Activated naive CD4-positive, alpha-beta T cell treated with anti-CD3 and anti-CD28 coated beads for 36 hours (primary cell): Measurements from ENCODE around the gene THOC7. TPM values are rescaled to one million over a fixed set of nuclear protein-coding genes. Genes with fewer than 3 reads are reported as not detected.

Experiments used
- CTCF ChIA-PET: fragments of 350-600 bp; sonication (Branson Sonifier 250); formaldehyde crosslinking; loops from one replicate; lab custom pipeline; 2021; ENCODE audit warnings: antibody characterized with exemption; lab: Charles Lee
- DNase-seq: peaks from one replicate; pipeline ENCODE4 v3.0.0-alpha.2; 2020
- H3K27ac Mint-ChIP-seq: one replicate; pipeline ENCODE4 v1.8.0; 2021; ENCODE audit warnings: mild to moderate bottlenecking, mixed read lengths
- H3K27me3 Mint-ChIP-seq: one replicate; pipeline ENCODE4 v1.8.0; 2021; ENCODE audit warnings: low read depth, mixed read lengths
- H3K36me3 Mint-ChIP-seq: one replicate; pipeline ENCODE4 v1.8.0; 2021; ENCODE audit warnings: low read depth, mixed read lengths
- H3K4me1 Mint-ChIP-seq: one replicate; pipeline ENCODE4 v1.8.0; 2021; ENCODE audit warnings: low read depth, mixed read lengths
- H3K4me3 Mint-ChIP-seq: one replicate; pipeline ENCODE4 v1.8.0; 2021; ENCODE audit warnings: mild to moderate bottlenecking, moderate library complexity, mixed read lengths
- H3K9me3 Mint-ChIP-seq: one replicate; pipeline ENCODE4 v1.8.0; 2021; ENCODE audit warnings: mixed read lengths
- intact Hi-C: fragments of 100-400 bp; cut with micrococcal nuclease; formaldehyde crosslinking; loops from one replicate; pipeline ENCODE4 v1.15.1; 2023
- total RNA-seq, 2 experiments: library from RNA; stranded (reverse); gene quantifications; one replicate each; pipeline ENCODE4 v1.2.3, GENCODE V29; 2021

Gene THOC7
- total RNA-seq, 2 experiments from 2014 or later = 72.8 to 77.0 TPM

- Mint-ChIP-seq H3K4me1 (peaks cover 2% of the 10 kb centered on the region), H3K4me3 (no peak overlapping the region), H3K27me3 (no peaks in the 10 kb centered on the region), H3K27ac (no peak overlapping the region), H3K9me3 (no peaks in the 10 kb centered on the region), H3K36me3 (no peaks in the 10 kb centered on the region)
- CTCF ChIA-PET = interaction anchor here (0.5 to 4.8 kb wide), 11 partner anchors 11 to 1616 kb away, joined by 3 to 82 read pairs (median 3); no protein-coding TSS in a partner anchor
- peak; percentile 75 for DNase-seq
- intact Hi-C loops = loop anchor here (1.0 to 10.0 kb wide), 3 partner anchors 467 to 1196 kb away; no protein-coding TSS in a partner anchor
Measured at GRCh38 chr3:63818282-63819150, 45.1 kb downstream of the THOC7 start.

GRCh38 chr3:63817225-63817624 is 46.4 kb downstream of the THOC7 start:
- CTCF ChIA-PET = interaction anchor here (0.8 to 4.8 kb wide), 6 partner anchors 15 to 467 kb away, joined by 3 to 82 read pairs (median 4); no protein-coding TSS in a partner anchor
- Mint-ChIP-seq H3K4me3 (no peak overlapping the region), H3K27me3 (no peaks in the 10 kb centered on the region), H3K4me1 (peaks cover 2% of the 10 kb centered on the region), H3K36me3 (no peaks in the 10 kb centered on the region), H3K9me3 (no peaks in the 10 kb centered on the region), H3K27ac (no peak overlapping the region)
- no peak for DNase-seq
- intact Hi-C loops = loop anchor here (10.0 kb wide), 1 partner anchor 582 kb away; no protein-coding TSS in a partner anchor

DNA sequence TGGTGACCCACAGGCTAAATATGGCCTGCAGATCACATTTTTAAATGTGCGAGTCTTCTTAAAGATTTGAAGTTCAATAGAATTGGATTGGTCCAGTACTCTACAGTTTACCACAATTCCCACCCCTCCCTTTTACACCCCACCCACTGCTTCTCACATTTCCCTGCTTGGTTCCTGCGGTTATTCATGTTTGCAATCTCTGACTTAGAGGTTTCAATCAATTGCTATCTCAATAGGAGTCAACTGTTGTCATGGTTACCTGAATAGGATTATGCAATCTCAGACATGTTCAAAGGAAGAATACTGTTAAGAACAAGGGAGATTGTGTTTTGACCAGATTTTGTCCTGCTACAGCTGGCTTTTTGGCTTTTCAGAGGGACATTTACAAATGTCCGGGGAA is 49.4 kb downstream of the THOC7 start:
- no peaks in the 10 kb centered on the region for H3K36me3 Mint-ChIP-seq
- intact Hi-C loops = loop anchor here (10.0 kb wide), 1 partner anchor 579 kb away; no protein-coding TSS in a partner anchor
- no peaks in the 10 kb centered on the region for H3K9me3 Mint-ChIP-seq
- peaks cover 2% of the 10 kb centered on the region for H3K4me1 Mint-ChIP-seq
- no peaks in the 10 kb centered on the region for H3K27me3 Mint-ChIP-seq
- no peak for DNase-seq
- no peak overlapping the region for H3K27ac Mint-ChIP-seq
- CTCF ChIA-PET = no interaction called here
- H3K4me3 Mint-ChIP-seq = no peak overlapping the region

- CTCF ChIA-PET = no interaction called here
- H3K4me1 Mint-ChIP-seq = no peaks in the 10 kb centered on the region
- no peak overlapping the region for H3K27ac Mint-ChIP-seq
Measured at GRCh38 chr3:63809607-63810006, 54.0 kb downstream of the THOC7 start.

GRCh38 chr3:63808633-63809032 is 55.0 kb downstream of the THOC7 start:
- H3K27me3 Mint-ChIP-seq = no peaks in the 10 kb centered on the region
- intact Hi-C loops = no loop called here
- no peak overlapping the region for H3K27ac Mint-ChIP-seq
- H3K9me3 Mint-ChIP-seq = no peaks in the 10 kb centered on the region
- no peak overlapping the region for H3K4me3 Mint-ChIP-seq
- no peaks in the 10 kb centered on the region for H3K4me1 Mint-ChIP-seq
- CTCF ChIA-PET = interaction anchor here (0.8 kb wide), 1 partner anchor 147 kb away, joined by 4 read pairs; no protein-coding TSS in a partner anchor
- H3K36me3 Mint-ChIP-seq = peaks cover 2% of the 10 kb centered on the region
- DNase-seq = no peak

More at GRCh38 chr3:63809607-63810006, 54.0 kb downstream of the THOC7 start:
- Mint-ChIP-seq H3K27me3 (no peaks in the 10 kb centered on the region), H3K9me3 (no peaks in the 10 kb centered on the region), H3K4me3 (no peak overlapping the region), H3K36me3 (peaks cover 2% of the 10 kb centered on the region)
- DNase-seq = no peak
- intact Hi-C loops = loop anchor here (10.0 kb wide), 1 partner anchor 575 kb away; no protein-coding TSS in a partner anchor

DNA sequence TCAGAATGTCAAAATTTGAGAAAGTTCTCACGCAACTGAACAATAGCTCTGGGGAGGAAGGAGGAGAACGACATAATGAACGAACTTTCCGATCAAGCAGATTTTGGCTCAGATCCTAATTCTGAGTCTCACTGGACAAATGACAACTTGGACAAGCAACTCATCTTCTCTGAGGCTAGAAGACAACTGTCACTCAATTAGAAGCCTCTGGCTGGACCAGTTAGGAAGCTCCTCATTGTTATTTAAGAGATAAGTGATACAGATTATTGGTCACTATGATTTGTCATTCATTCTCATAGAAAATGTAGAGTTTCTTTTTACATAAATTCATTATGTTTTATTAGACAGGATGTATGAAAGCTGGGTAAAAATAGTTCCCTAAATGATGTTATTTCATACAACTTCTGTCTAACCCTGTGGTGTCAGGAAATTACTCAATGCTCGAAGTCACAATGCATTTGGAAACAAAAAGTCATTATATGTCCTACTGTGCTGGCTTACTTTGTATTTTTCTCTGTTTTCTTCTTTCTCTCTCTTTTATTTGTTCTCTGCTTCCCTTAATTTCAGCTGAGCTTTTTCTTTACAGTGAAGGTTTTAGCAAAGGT is 55.5 kb downstream of the THOC7 start:
- no peaks in the 10 kb centered on the region for H3K9me3 Mint-ChIP-seq
- H3K27me3 Mint-ChIP-seq = no peaks in the 10 kb centered on the region
- CTCF ChIA-PET = interaction anchor here (0.8 kb wide), 1 partner anchor 147 kb away, joined by 4 read pairs; no protein-coding TSS in a partner anchor
- intact Hi-C loops = no loop called here
- no peak overlapping the region for H3K27ac Mint-ChIP-seq
- no peak overlapping the region for H3K4me3 Mint-ChIP-seq
- no peaks in the 10 kb centered on the region for H3K4me1 Mint-ChIP-seq
- no peak for DNase-seq
- peaks cover 2% of the 10 kb centered on the region for H3K36me3 Mint-ChIP-seq

DNA sequence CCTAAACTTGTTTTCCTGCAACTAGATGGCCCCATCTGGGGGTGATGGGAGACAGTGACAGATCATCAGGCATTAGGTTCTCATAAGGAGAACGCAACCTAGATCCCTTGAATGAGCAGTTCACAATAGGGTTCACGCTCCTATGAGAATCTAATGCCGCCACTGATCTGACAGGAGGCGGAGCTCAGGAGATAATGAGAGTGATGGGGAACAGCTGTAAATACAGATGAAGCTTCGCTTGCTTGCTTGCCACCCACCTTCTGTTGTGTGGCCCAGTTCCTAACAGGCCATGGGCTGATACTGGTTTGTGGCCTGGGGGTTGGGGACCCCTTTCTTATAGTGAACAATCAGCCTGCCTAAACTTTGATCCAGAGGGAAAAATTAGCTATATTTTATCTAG is 59.7 kb downstream of the THOC7 start:
- CTCF ChIA-PET = interaction anchor here (1.7 kb wide), 1 partner anchor 454 kb away, joined by 4 read pairs; no protein-coding TSS in a partner anchor
- Mint-ChIP-seq H3K9me3 (no peaks in the 10 kb centered on the region), H3K36me3 (peaks cover 2% of the 10 kb centered on the region), H3K27ac (no peak overlapping the region), H3K27me3 (no peaks in the 10 kb centered on the region), H3K4me3 (no peak overlapping the region), H3K4me1 (no peaks in the 10 kb centered on the region)
- intact Hi-C loops = no loop called here
- DNase-seq = no peak

GRCh38 chr3:63800097-63800496 is 63.5 kb downstream of the THOC7 start:
- DNase-seq = no peak
- CTCF ChIA-PET = no interaction called here
- H3K27ac Mint-ChIP-seq = no peak overlapping the region
- intact Hi-C loops = no loop called here
- H3K36me3 Mint-ChIP-seq = no peaks in the 10 kb centered on the region
- H3K9me3 Mint-ChIP-seq = no peaks in the 10 kb centered on the region
- peaks cover 2% of the 10 kb centered on the region for H3K27me3 Mint-ChIP-seq
- H3K4me3 Mint-ChIP-seq = no peak overlapping the region
- no peaks in the 10 kb centered on the region for H3K4me1 Mint-ChIP-seq

DNA sequence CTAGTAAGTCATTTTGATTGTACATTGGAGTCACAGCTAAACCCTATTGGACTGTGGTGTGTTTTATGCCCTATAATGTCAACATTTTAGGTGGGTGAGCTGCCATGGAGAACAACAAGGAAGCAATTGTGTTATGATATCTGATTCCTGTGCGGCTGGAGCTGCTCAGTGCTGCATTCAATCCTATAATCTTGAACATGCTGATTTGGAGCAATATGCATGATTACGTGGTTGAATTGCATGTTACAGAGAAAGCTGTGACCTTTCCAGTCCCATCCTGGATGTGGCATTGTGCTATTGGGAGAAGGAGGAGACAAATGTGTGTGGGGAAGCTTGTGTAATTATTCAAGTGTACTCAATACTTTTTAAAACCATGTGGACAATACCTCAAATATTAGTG is 64.7 kb downstream of the THOC7 start:
- CTCF ChIA-PET = no interaction called here
- intact Hi-C loops = no loop called here
- Mint-ChIP-seq H3K9me3 (no peaks in the 10 kb centered on the region), H3K27me3 (peaks cover 2% of the 10 kb centered on the region), H3K27ac (no peak overlapping the region), H3K36me3 (no peaks in the 10 kb centered on the region), H3K4me1 (no peaks in the 10 kb centered on the region), H3K4me3 (no peak overlapping the region)
- DNase-seq = no peak

DNA sequence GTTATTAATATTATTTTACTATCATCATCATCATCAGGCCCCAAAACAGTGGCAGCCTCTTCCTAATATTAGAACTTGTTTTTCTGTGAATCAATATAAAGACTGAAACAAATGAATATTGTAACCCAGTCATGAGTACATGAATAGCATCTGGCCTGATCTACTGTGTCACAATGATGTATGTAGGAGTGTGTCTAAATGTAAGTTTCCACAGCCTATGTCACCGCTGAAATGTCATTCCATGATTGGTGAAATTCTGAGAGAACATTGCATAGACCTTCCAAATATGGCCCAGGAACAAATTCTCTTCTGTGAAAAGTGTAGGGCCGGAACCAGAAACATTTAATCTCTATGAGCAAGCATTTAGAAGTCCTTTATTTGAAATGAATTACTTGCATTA is 65.1 kb downstream of the THOC7 start:
- no peaks in the 10 kb centered on the region for H3K36me3 Mint-ChIP-seq
- no peaks in the 10 kb centered on the region for H3K4me1 Mint-ChIP-seq
- DNase-seq = no peak
- CTCF ChIA-PET = no interaction called here
- no peaks in the 10 kb centered on the region for H3K9me3 Mint-ChIP-seq
- intact Hi-C loops = no loop called here
- no peak overlapping the region for H3K4me3 Mint-ChIP-seq
- peaks cover 2% of the 10 kb centered on the region for H3K27me3 Mint-ChIP-seq
- H3K27ac Mint-ChIP-seq = no peak overlapping the region

DNA sequence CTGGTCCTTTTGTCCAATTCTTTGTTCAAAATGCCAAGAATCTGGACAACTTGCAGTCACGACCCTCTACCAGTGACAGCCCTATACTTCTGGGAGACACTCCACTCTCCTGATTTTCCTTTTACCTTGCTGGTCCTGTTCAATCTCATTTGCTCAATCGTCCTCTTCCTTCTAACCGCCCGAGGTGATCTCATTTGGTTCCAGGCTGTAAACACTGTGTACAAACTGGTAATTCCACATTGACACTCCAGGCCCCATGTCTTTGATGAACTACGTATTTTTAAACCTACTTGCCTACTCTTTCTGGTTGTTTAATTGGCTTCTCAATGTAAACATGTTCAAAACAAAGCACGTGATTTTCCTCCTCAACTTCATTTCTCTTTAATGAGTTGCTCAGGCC is 68.2 kb downstream of the THOC7 start:
- Mint-ChIP-seq H3K27me3 (peaks cover 2% of the 10 kb centered on the region), H3K4me3 (no peak overlapping the region), H3K36me3 (no peaks in the 10 kb centered on the region), H3K27ac (no peak overlapping the region), H3K4me1 (no peaks in the 10 kb centered on the region), H3K9me3 (no peaks in the 10 kb centered on the region)
- DNase-seq = no peak
- CTCF ChIA-PET = no interaction called here
- intact Hi-C loops = no loop called here

DNA sequence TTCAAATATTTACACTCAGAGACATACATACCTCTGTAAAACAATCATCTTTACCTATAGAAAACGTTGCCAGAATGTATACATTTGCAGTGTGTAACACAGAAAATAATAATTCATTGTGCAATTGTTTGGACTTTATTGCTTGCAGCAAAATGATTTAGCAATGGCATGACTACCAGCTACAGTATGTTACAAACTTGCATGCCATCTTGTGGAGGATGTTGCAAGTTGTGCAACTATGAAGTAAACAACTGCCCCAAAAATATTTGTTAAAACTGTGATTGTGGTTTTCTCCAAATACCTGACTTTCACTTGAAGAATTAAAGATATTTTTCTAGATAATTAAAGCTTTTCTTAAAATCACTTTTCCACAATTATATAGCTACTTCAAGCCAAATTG is 71.6 kb downstream of the THOC7 start:
- DNase-seq = no peak
- H3K4me3 Mint-ChIP-seq = no peak overlapping the region
- H3K36me3 Mint-ChIP-seq = no peaks in the 10 kb centered on the region
- H3K27me3 Mint-ChIP-seq = peaks cover 2% of the 10 kb centered on the region
- CTCF ChIA-PET = no interaction called here
- H3K9me3 Mint-ChIP-seq = no peaks in the 10 kb centered on the region
- intact Hi-C loops = no loop called here
- no peak overlapping the region for H3K27ac Mint-ChIP-seq
- H3K4me1 Mint-ChIP-seq = no peaks in the 10 kb centered on the region
